Neural cell (in vitro differentiated cells): ENCODE results near the gene SLC25A39.

Source experiments
- POLR2AphosphoS5 ChIP-seq: IDR thresholded peaks from 2 replicates; pipeline ENCODE4 v1.6.1; 2012
- RAD21 ChIP-seq: fragments of 450-650 bp; conservative IDR thresholded peaks from 2 replicates; pipeline ENCODE4 v1.6.1; 2014; ENCODE audit warnings: antibody characterized with exemption, mild to moderate bottlenecking, moderate library complexity
- TAF1 ChIP-seq: IDR thresholded peaks from 2 replicates; pipeline ENCODE4 v1.6.1; 2012; ENCODE audit warnings: low read depth
- TF ChIP-seq, protein P1 (sequence below): fragments of 450-650 bp; IDR thresholded peaks from 2 replicates; pipeline ENCODE4 v1.5.1; 2014; ENCODE audit warnings: antibody characterized with exemption, mild to moderate bottlenecking, moderate library complexity; ENCODE audit not compliant: poor library complexity, severe bottlenecking

DNA sequence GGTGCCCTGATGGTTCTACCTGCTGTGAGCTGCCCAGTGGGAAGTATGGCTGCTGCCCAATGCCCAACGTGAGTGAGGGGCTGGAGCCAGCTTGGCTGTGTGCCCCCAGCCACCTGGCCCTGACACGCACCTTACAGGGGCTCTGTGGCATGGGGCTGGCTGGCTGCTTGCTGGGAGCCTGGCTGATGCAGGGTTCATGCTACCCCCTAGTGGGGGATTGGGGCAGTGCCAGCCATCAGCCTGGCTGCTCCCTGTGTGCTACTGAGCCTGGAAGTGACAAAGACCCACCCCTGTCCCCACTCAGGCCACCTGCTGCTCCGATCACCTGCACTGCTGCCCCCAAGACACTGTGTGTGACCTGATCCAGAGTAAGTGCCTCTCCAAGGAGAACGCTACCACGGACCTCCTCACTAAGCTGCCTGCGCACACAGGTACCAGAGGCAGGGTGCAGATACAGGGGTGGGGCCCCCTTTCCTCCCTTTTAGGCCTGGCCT lies 26.2 kb upstream of the SLC25A39 start:
- TF ChIP-seq, protein P1, sequence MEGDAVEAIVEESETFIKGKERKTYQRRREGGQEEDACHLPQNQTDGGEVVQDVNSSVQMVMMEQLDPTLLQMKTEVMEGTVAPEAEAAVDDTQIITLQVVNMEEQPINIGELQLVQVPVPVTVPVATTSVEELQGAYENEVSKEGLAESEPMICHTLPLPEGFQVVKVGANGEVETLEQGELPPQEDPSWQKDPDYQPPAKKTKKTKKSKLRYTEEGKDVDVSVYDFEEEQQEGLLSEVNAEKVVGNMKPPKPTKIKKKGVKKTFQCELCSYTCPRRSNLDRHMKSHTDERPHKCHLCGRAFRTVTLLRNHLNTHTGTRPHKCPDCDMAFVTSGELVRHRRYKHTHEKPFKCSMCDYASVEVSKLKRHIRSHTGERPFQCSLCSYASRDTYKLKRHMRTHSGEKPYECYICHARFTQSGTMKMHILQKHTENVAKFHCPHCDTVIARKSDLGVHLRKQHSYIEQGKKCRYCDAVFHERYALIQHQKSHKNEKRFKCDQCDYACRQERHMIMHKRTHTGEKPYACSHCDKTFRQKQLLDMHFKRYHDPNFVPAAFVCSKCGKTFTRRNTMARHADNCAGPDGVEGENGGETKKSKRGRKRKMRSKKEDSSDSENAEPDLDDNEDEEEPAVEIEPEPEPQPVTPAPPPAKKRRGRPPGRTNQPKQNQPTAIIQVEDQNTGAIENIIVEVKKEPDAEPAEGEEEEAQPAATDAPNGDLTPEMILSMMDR = peak; percentile 88
- TF ChIP-seq POLR2AphosphoS5 (no peak), TAF1 (no peak), RAD21 (peak; percentile 77)
